SJSA1 (cell line): Measurements from ENCODE around the gene GPATCH8. TPM values are rescaled to one million over a fixed set of nuclear protein-coding genes. Genes with fewer than 3 reads are reported as not detected.

Experiments used
- DNase-seq, 2 experiments: peaks; one replicate each; pipeline ENCODE4 v3.0.0-alpha.2; 2015 to 2020; ENCODE audit warnings: low spot score in 2 of 2, low read depth in 1 of 2
- H3K27ac ChIP-seq: fragments of 250-450 bp; sonication (Bioruptor Pico); 2 replicates; pipeline ENCODE4 v1.5.1; 2020; ENCODE audit warnings: mild to moderate bottlenecking, moderate library complexity
- H3K27me3 ChIP-seq: fragments of 250-450 bp; sonication (Bioruptor Pico); replicated peaks from 2 replicates; pipeline ENCODE4 v1.5.1; 2020; ENCODE audit warnings: mild to moderate bottlenecking, moderate library complexity
- H3K36me3 ChIP-seq: fragments of 250-450 bp; sonication (Bioruptor Pico); 2 replicates; pipeline ENCODE4 v1.5.1; 2020; ENCODE audit warnings: mild to moderate bottlenecking
- H3K4me1 ChIP-seq: fragments of 250-450 bp; sonication (Bioruptor Pico); replicated peaks from 2 replicates; pipeline ENCODE4 v1.6.1; 2021; ENCODE audit warnings: mild to moderate bottlenecking
- H3K4me3 ChIP-seq: fragments of 250-450 bp; sonication (Bioruptor Pico); 2 replicates; pipeline ENCODE4 v1.5.1; 2020; ENCODE audit warnings: mild to moderate bottlenecking
- H3K9me3 ChIP-seq: fragments of 250-450 bp; sonication (Bioruptor Pico); replicated peaks from 2 replicates; pipeline ENCODE4 v1.5.1; 2020; ENCODE audit warnings: mild to moderate bottlenecking
- total RNA-seq: library from RNA; depleted of rRNA; stranded (reverse); fragments of >200 nt; shearing (Covaris generic); gene quantifications from 2 replicates; pipeline ENCODE4 v1.2.3, GENCODE V29; 2014; rRNA removed

GPATCH8 gene
- total RNA-seq: 5.6 and 22.7 TPM in 2 replicates

DNA sequence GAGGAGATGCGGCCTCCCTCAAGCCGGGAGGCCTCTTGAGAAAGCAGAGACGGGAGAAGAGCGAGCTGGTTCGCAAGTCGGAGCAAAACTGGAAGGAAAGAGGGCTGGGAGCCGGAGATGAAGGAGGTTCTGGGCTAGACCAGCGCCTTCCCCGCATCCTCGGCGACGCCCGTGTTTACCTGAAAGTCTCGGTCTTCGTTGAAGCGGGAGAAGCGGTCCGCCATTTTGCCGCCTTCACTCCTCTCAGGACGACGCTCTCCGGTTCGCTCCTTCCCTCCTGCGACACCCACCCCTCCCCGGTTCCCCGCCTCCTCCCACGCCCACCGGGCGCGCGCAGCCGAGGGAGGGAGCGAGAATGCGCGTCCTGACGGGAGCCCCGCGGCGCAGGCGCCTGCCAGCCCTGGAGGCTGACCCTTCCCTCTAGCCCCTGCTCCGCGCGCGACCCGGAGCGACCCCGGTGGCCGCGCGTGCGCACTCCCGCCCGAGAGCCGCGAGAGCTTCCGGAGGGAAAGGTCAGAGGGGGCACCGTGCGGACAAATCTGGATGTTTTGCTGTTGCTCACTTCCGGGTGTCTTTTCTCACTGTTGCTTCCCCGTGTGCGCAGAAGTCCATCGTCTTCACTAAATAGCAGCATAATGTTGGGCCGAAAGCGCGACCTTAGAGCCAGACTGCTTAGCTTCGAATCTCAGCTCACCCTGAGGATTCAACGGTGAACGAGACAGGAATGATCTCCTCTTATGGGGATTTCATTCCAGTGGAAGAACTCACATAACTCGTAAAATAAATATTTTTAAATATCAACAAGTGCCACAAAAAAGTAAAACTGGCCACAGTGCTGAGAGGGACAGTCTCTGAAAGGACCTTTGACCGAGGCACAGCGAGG is at the start of gene GPATCH8:
Gene GPATCH8, minus strand, starts transcription at position 260 of the 883 bp plus-strand sequence. Its CDS starts 36 bp downstream, at position 224.
- Histone ChIP-seq H3K4me3 (peak within 1 kb of the TSS; percentile 67), H3K27me3 (no peaks in the 10 kb centered on the region; the same call in 1 of the 2 replicates), H3K4me1 (peaks cover 12% of the 10 kb centered on the region), H3K9me3 (no peaks in the 10 kb centered on the region), H3K36me3 (peaks cover 13% of the 10 kb centered on the region; the same call in 1 of the 2 replicates), H3K27ac (peak within 1 kb of the TSS; percentile 77)
- peak; percentile 98 to 99 for DNase-seq

DNA sequence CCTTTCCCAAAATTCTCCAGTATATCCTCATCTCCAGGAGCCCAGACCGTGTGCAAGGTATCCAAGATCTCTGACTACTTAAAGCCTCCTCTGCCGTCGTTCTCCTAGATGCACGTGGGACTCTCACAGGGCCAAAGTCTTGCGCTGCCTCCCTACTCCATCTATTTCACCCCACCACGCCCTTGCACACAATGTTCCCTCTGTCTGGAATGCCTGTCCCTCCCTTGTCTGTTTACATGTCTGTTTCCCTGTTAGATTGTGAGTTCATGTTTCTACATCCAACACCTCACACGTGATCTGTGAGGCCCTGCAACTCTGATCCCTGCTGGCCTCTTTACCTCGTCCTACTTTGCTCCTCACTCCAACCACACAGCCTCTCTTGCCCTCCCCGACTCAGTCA is 49.2 kb upstream of the GPATCH8 start:
- Histone ChIP-seq H3K36me3 (no peaks in the 10 kb centered on the region), H3K9me3 (no peaks in the 10 kb centered on the region), H3K27ac (no peak overlapping the region), H3K4me3 (no peak overlapping the region), H3K4me1 (peaks cover 44% of the 10 kb centered on the region), H3K27me3 (no peaks in the 10 kb centered on the region)
- no peak for DNase-seq

DNA sequence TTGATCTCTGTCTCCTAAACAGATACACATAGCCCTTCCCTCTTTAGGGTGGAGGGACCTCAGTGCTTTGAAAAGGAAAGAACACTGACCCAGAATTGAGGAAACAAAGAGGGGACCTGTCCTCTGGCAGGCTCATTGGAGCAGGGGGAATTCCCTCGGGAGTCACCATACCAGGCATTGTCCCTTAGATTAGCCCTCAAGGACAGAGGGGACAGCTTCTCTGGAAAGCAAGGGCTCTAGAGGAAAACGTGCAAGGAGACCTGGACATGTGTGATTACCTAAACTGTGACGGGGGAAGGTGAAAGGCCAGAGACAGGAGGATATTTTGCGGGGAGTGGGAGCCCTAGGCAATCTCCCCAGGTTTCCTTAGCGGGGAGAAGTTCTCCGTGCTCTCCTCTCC is 46.5 kb upstream of the GPATCH8 start:
- Histone ChIP-seq H3K9me3 (no peaks in the 10 kb centered on the region), H3K27ac (no peak overlapping the region), H3K27me3 (no peaks in the 10 kb centered on the region), H3K4me1 (peaks cover 55% of the 10 kb centered on the region), H3K4me3 (no peak overlapping the region), H3K36me3 (no peaks in the 10 kb centered on the region)
- DNase-seq: no peak

DNA sequence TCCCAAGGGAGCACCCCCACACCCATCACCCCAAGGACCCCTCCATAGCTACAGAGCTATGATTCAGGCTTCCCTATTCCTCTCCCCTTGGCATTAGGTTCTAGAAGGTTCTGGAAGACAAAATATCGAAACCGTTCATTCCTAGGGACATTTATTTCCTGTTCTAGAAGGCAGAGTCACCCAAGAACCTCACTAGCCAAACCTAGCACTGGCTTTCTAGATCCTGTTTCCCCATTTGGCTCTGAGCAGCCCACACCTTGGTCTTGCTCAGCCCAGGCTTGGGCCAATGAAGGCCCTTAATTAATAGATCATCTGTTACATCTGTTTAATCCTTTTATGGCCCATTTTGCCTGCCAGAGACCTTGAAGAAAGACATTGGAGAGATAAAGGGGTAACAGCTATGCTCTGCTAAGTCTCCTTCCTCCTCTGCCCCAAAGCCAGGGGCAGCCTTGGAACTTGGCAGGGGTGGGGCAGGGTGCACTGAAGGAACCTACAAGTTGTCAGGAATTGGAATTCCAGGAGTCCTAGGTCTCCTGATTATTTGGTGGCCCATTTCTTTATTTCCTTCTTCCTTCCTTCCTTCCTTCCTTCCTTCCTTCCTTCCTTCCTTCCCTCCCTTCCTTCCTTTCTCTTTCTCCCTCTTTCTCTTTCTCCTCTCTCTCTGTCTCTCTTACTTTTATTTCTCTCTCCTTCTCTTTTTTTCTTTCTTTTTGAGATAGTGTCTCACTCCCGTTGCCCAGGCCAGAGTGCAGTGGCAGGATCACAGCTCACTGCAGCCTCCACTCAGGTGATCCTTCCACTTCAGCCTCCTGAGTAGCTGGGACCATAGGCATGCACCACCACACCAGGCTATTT is 45.4 kb upstream of the GPATCH8 start:
- Histone ChIP-seq H3K9me3 (no peaks in the 10 kb centered on the region), H3K27me3 (no peaks in the 10 kb centered on the region), H3K36me3 (no peaks in the 10 kb centered on the region), H3K4me3 (no peak overlapping the region), H3K4me1 (peaks cover 65% of the 10 kb centered on the region), H3K27ac (peak overlapping the region; percentile 91)
- no peak for DNase-seq

DNA sequence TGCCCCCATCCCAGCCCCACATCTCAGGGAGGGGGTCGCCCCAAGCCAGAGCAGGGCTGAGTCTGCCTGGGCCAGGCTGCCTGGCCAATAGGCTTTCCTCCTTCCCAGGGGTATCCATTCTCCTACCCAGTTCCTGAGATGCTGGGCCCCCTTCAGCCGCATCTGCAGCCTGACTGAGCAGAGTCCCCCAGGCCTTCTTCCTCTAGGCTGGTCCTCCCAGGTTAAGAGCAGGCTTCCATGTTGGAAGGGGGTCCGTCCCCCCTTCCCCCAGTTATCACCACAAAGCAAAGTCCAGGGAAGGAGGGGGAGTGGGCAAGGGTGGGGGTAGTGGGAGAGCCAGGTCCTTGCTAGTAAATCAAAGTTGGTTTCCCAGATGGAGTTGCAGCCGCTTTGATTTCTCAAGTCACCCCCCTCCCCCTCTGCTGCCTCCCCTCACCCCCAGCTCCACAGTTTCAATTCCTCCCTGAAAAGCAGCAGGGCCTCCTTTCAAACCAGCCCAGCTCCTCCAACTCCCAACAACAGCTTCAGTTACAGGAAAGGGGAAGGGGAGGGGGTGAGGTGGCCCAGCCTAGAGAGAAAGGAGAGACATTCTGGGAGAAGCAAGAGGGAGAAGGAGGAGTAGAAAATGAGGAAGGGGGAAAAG is 44.5 kb upstream of the GPATCH8 start:
- H3K27me3 ChIP-seq: no peaks in the 10 kb centered on the region
- no peak overlapping the region for H3K4me3 ChIP-seq
- H3K9me3 ChIP-seq: no peaks in the 10 kb centered on the region
- peak overlapping the region; percentile 91 for H3K27ac ChIP-seq
- peaks cover 73% of the 10 kb centered on the region for H3K4me1 ChIP-seq
- no peak for DNase-seq
- no peaks in the 10 kb centered on the region for H3K36me3 ChIP-seq

DNA sequence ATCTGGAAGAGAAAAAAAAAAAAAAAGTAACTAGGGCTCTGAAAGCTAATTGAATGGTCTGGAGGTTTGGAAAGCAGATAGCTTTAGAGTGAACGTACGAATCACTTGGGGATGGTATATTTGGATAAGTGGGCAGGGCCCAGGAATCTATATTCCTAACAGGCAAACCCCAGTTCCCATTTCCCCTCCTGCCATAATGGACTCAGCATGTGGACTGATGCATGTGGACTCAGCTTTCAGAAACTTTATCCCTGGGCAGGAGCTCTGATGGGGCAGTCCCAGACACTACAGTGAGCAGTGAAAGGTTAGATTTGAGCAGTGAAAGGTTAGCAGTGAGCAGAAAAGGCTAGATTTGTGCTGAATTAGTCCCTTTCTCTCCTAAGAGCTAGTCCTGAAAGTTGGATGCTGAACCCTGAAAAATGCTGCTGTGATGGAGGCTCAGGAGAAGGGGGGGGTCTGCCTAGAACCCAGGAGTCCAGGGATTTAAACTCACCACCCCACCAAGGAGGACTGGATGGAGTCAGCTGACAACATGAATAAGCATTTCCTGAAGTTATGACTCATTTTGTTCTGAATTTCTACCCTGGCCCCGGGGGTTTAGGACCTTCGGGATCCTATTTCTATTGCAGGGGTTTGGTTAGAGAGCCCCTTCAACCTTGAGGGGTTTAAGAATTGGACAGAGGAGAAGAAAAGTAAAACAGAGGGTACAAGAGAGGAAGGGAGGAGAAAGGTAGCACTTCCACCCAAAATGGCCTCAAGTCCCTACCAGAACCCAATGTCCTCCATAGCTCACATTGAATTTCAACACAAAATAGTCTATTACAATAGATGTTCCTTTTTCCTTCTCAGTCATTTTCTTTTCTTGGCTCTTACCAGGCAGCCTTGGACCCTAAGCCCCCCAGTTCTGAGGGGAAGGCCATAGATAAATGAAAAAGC is 43.7 kb upstream of the GPATCH8 start:
- DNase-seq: peak; percentile 74 to 84
- peak overlapping the region; percentile 91 for H3K27ac ChIP-seq
- H3K9me3 ChIP-seq: no peaks in the 10 kb centered on the region
- peaks cover 76% of the 10 kb centered on the region for H3K4me1 ChIP-seq
- no peaks in the 10 kb centered on the region for H3K36me3 ChIP-seq
- no peaks in the 10 kb centered on the region for H3K27me3 ChIP-seq
- no peak overlapping the region for H3K4me3 ChIP-seq

DNA sequence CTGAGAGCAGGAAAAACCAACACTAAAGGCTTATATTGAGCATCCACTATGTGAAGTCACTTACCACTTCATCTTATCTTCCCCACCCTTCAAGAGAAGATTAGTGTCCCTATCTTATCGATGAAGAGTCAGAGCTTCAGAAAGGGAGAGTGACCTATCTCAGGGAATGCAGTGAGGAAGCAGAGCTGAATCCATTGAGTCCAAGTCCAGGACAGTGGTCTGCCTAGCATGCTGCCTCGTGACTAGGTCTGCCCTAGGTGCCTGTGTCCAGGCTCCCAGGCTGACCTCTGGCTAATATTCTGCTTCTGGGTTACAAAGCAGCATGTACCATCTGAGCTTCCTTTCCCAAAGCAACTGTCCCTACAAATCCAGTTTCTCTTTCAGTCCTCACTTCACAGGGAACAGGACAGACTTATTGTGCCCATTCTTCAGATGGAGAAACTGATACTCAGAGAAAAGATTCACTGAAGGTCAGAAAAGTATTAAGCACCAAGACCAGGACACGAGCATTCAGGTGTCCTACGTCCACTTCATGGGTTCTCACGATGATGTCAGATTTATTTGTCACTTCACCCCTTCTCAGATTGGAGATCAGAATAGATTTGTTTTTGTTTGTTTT is 40.8 kb upstream of the GPATCH8 start:
- H3K4me3 ChIP-seq: no peak overlapping the region
- DNase-seq: no peak
- H3K4me1 ChIP-seq: peaks cover 78% of the 10 kb centered on the region
- H3K36me3 ChIP-seq: no peaks in the 10 kb centered on the region
- H3K27ac ChIP-seq: peak overlapping the region; percentile 95
- no peaks in the 10 kb centered on the region for H3K27me3 ChIP-seq
- no peaks in the 10 kb centered on the region for H3K9me3 ChIP-seq

DNA sequence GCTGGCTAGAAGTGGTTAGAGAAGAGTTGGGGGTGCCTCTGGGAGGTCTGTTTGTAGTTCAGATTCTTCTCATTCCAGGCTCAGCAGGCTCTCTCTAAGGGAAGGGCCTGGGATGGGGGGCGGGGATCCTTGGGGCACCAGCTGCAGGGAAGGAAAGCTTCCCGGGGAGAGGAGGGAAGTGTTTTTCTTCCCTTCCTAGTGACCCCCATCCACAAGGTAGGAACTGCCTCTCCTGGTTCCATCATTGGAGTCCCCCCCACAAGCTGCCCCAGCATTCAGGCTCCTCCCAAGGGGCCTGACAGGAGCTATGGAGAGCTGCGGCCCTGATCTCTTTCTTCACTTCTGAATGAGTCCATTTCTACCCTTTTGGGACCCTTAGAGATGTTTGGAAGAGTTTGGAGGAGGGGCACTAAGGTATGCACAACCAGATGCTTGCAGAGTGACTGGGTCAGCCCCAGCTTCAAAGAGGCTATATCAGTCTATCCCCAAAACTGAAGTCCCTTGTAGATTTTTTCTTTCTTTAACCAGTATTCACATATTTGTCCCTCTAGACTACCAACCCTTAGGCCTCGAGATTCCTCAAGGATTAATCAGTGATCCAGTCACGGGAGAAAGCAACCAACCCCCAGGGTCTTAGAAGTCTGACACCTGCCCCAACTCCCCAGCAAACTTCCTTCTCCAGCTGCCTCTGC is 40.2 kb upstream of the GPATCH8 start:
- H3K36me3 ChIP-seq: no peaks in the 10 kb centered on the region

DNA sequence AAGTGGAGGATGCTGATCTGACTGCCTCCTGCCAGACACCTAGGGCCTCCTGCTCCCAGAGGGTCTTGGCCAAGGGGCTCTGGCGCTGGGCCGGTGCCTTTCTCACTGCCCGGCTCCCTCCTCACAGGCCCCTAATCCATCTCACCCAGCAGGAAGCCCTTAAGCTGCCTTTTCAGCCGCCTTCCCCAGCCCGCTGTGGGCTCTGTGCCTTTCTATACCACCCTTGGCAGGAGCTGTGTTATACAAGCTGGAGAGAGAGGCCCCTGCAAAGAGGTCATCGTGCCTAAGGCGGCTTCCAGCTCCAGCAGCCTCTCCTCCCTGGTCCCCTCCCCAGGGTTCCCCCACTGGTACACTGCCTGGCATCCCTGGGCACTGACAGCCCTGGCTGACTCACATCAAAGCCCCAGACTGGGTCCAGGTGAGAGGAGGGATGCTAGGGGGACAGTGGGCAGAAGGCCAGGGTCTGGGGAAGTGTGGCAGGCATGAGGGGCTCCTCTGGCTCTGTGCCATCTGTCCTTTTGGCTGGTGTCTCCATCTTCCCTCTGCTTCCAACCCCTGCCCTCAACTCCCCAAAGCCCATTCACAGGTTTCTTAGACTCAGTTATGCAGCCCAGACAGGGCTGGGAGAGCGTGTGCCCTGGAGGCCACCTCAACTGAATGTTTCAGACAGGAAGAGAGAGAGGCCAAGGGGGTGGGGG is 38.8 kb upstream of the GPATCH8 start:
- Histone ChIP-seq H3K4me1 (peaks cover 59% of the 10 kb centered on the region), H3K9me3 (no peaks in the 10 kb centered on the region), H3K27ac (peak overlapping the region; percentile 95), H3K27me3 (no peaks in the 10 kb centered on the region), H3K36me3 (no peaks in the 10 kb centered on the region), H3K4me3 (no peak overlapping the region)
- DNase-seq: peak in 1 of 2 experiments; percentile 64

More for the DNA sequence above, 40.2 kb upstream of the GPATCH8 start:
- peak; percentile 97 to 99 for DNase-seq
- H3K27me3 ChIP-seq: no peaks in the 10 kb centered on the region
- no peak overlapping the region for H3K4me3 ChIP-seq
- H3K4me1 ChIP-seq: peaks cover 73% of the 10 kb centered on the region
- H3K27ac ChIP-seq: peak overlapping the region; percentile 95
- H3K9me3 ChIP-seq: no peaks in the 10 kb centered on the region

DNA sequence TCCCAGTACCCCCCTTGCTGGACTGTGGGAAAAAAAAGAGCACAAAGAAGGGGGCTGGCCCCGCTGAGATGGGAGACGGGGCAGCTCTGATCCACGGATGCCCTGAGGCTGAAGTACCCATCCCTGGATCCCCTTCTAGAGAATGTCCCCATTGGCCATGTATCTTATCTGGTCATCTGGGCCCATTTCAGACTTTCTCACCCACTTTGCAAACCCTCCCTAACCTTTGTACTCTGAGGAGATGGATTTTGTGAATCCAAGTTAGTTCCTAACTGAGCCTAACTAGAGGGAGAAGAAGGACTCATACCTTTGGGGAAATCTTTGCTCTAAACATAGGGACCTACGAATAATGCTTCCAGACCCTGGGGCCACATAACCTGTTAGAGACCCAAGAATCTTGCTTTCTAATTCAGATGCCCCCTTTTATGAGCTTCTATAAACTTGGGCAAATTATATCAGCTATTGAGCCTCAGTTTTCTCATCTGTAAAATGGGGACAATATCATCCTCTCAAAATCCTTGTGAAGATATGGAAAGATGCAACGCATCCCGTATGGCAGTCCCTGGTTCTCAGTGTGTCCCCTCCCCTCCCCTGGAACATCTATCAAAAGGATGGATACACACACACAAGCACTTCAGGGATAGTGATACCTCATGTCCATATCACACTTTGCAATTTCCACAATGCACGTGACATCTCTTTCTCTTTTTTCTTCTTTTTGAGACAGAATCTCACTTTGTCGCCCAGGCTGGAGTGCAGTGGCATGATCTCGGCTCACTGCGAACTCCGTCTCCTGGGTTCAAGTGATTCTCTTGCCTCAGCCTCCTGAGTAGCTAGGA is 37.3 kb upstream of the GPATCH8 start:
- Histone ChIP-seq H3K27ac (no peak overlapping the region), H3K27me3 (no peaks in the 10 kb centered on the region), H3K9me3 (no peaks in the 10 kb centered on the region), H3K36me3 (no peaks in the 10 kb centered on the region), H3K4me3 (no peak overlapping the region), H3K4me1 (peaks cover 58% of the 10 kb centered on the region)
- DNase-seq: no peak

DNA sequence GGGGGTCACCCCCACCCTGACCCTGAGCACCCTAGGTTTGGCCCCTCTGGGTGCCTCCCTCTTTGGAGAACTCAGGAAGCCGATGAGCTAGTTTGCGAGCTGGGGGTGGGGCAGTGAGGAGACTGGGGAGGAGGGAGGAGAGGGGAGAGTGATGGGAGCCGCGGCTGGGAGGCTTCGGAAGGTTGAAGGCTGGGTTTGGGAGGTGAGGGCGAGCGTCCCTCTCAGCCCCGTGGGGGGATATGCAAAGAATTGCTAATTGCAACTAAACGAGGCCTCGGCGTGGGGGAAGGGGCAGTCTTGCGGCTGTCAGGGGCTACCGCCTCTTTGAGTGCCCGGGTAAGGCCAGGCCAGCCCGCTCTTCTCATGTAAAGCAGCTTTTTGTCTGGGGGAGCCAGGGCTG is 36.5 kb upstream of the GPATCH8 start:
- DNase-seq: no peak
- no peak overlapping the region for H3K27ac ChIP-seq
- no peaks in the 10 kb centered on the region for H3K36me3 ChIP-seq
- H3K4me1 ChIP-seq: peaks cover 56% of the 10 kb centered on the region
- no peak overlapping the region for H3K4me3 ChIP-seq
- no peaks in the 10 kb centered on the region for H3K27me3 ChIP-seq
- no peaks in the 10 kb centered on the region for H3K9me3 ChIP-seq
